Stimulated activated naive CD4-positive, alpha-beta T cell (primary cell): ENCODE data around the gene GIT2.
"Not testable (repeated sequence)": the region's sequence is repeated elsewhere in the genome, so short reads cannot be mapped to it uniquely, and the experiment has no call there.

ENCODE experiments used
- DNase-seq, 6 experiments: peaks; one replicate each; lab custom pipeline; 2025; lab: John Stamatoyannopoulos, UW

GIT2 gene

GRCh38 chr12:109920261-109920780 is 75.8 kb downstream of the GIT2 start:
- DNase-seq, result no peak

DNA sequence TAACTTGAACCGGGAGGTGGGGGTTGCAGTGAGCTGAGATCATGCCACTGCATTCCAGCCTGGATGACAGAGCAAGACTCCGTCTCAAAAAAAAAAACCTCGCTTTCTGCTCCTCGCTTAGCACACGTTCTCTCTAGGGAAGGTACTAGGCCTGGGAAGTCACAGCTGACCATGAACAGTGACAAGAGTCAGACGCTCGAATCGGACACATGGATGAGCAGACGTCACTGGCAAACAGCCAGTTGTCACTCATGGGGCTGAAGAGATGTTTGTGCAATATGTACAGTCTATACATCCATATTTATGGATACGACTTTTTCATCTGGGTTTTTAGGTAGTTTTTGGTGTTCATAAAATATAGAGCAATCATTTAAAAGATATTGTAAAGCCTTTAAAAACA is 76.7 kb downstream of the GIT2 start:
- DNase-seq, result no peak

GRCh38 chr12:109916045-109916444 is 80.1 kb downstream of the GIT2 start:
- no peak for DNase-seq

GRCh38 chr12:109915171-109916040 is 80.8 kb downstream of the GIT2 start:
- no peak for DNase-seq

- no peak for DNase-seq
These were observed 81.7 kb downstream of the GIT2 start for GRCh38 chr12:109914461-109914860.

DNA sequence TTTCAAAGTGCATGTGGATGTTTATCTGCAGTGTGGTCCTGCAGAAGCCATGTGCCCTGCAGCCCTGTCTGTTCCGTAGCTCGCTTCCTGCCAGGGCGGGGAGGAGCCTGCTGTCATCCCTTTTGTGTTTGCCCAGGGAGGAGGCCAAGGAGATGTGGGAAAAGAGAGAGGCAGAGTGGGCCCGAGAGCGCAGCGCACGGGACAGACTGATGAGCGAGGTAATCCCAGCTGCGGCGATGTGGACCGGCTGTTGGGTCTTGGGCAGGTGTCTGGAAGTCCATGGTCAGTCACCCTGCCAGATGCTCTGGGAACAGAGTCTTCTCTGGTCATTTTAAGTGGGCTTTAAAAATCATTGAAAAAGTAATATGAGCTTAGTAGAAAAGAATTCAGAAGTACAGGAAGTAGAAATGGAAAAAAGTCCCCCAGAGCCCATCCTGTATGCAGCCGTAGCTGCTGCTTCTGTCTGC is 83.3 kb downstream of the GIT2 start:
- no peak for DNase-seq

GRCh38 chr12:109910969-109911348 is 85.2 kb downstream of the GIT2 start:
- DNase-seq, result no peak

- no peak for DNase-seq
These were observed 85.8 kb downstream of the GIT2 start for GRCh38 chr12:109910254-109910968.

DNA sequence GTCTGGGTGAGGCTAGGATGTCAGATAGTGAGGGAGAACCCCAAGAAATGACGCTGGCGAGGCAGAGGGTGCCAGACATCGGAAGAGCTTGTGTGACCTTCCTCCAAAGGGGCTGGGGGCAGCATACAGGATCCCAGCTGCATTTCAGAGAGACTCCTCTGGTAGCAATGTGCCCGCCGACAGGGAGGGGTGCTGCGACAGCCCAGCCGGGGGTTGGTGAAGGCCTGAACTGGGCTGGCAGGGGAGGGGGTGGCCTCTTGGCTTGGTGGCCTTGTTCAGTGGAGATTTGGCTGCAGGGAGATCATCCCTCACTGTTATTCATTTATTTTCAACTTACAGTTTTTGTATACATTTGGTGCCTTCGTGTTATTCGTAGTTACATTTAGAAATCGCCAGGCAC is 90.9 kb downstream of the GIT2 start:
- no peak for DNase-seq

GRCh38 chr12:109902891-109903418 is 93.2 kb downstream of the GIT2 start:
- DNase-seq, result no peak

DNA sequence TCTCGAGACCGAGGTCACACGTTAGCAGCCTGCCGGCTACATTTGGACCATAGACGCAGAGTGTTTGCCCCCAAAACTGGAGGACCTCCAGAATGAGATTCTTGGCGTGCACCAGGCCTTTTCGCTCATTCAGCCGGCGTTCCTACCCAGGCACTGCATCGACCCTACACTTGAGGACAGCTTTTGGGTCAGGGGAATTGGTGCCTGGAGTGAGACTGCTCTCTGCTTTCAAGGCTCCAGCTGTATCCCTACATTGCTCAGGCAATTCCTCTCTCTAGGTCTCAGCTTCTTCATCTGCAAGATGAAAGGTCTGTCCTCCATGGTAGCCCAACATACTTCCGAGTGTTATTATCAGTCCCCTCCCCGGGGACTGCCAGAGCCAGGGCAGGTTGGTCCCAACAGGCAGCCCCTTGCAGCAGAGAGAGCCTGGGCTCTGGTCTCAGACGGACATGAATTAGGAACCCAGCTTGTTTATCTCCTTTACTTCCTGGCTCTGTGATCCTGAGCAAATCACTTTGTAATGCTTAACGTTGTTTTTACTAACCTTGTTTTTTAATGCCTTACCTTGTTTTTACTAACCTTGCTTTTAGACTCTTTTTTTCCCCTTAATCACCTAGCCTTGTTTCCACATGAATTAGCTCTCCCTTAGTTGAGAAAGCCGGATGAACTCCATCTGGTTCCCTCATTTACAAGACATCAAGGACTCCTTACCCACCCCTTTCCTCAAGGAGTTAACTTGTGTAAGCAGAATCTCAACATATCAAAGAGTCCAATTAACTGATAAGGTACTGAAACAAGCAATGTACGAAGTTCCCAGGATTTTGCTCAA is 95.2 kb downstream of the GIT2 start:
- peak in 1 of 6 experiments; percentile 31 for DNase-seq

- DNase-seq, result peak; percentile 52 to 79 (median 64)
These were observed 96.1 kb downstream of the GIT2 start, which contains the start of gene TCHP for GRCh38 chr12:109899783-109900751. TCHP (plus strand) TSS chr12:109900274; CDS start chr12:109903027, 2,753 bp downstream.

DNA sequence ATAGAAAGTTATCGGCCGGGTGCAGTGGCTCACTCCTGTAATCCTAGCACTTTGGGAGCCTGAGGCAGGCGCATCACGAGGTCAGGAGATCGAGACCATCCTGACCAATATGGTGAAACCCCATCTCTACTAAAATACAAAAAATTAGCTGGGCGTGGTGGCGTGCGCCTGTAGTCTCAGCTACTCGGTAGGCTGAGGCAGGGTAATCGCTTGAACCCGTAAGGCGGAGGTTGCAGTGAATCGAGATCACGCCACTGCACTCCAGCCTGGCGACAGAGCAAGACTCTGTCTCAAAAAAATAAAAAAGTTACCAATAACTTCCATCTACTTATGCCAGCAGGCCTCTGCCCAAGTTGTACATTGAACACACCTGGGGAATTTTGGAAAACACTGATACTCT is 96.8 kb downstream of the GIT2 start:
- DNase-seq, result not testable (repeated sequence)

DNA sequence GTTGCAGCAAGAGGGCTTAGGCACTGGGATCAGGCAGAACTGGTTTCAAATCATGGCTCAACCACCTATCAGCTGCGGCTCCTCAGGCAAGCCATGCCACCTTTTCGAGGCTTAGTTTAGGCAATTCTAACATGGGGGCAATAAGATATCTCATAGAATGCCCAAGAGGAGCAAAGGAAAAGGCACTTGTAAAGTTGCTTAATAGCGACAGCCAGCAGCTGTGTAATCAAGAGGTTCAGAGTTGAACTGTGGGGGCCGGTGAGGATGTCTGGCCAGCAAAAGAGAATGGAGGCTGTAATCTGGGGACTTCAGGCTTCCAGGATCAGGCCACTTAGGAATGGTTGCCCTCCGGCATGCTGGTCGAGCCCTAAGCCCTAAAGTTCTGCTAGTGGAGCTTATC is 99.1 kb downstream of the GIT2 start:
- DNase-seq, result no peak

- no peak for DNase-seq
These were observed 100.0 kb downstream of the GIT2 start for GRCh38 chr12:109896188-109896587.

GRCh38 chr12:109894939-109895338 is 101.2 kb downstream of the GIT2 start:
- DNase-seq, result no peak

DNA sequence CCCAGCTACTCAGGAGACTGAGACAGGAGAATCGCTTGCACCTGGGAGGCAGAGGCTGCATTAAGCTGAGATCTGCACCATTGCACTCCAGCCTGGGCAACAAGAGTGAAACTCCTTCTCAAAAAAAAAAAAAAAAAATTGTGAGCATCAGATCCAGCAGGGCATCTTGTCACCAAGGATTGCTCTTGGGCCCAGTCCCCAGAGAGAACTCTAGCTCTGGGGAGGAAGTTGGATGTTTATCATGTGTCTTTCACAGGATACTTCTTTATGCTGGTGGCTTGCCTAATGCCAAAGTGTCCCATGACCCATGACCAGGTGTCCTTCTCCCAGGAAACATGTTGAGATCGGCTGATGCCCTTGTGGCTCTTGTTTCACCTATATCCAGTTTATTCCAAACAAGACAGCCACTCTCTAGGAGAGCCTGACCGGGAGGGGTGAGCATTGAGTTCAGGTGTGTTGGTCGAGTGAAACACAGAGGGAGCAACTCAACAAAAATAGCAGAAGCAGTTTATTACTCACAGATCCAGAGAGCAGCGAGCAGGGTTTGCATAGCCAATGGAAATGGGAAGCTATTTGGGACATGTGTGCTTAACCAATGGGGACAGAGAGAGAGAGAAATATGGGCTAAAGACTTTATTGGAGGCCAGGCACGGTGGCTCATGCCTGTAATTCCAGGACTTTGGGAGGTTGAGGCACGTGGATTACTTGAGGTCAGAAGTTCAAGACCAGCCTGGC is 102.7 kb downstream of the GIT2 start:
- DNase-seq, result no peak

GRCh38 chr12:109892748-109893147 is 103.4 kb downstream of the GIT2 start:
- DNase-seq, result no peak

GRCh38 chr12:109892165-109892715 is 103.9 kb downstream of the GIT2 start:
- no peak for DNase-seq
